Skin of body (tissue), 2 donors: Measurements from ENCODE around the gene ITGA1. TPM values are rescaled to one million over a fixed set of nuclear protein-coding genes. Genes with fewer than 3 reads are reported as not detected.
"Not testable (repeated sequence)": the region's sequence is repeated elsewhere in the genome, so short reads cannot be mapped to it uniquely, and the experiment has no call there.

Experiments used
- DNase-seq: peaks from one replicate; lab custom pipeline; 2025; lab: John Stamatoyannopoulos, UW
- total RNA-seq: library from RNA; depleted of rRNA; stranded (reverse); fragments of >200 nt; gene quantifications from one replicate; pipeline ENCODE4 v1.2.3, GENCODE V29; 2014

The ITGA1 gene
- total RNA-seq, 1 donor from 2014 or later = 23.3 TPM

DNA sequence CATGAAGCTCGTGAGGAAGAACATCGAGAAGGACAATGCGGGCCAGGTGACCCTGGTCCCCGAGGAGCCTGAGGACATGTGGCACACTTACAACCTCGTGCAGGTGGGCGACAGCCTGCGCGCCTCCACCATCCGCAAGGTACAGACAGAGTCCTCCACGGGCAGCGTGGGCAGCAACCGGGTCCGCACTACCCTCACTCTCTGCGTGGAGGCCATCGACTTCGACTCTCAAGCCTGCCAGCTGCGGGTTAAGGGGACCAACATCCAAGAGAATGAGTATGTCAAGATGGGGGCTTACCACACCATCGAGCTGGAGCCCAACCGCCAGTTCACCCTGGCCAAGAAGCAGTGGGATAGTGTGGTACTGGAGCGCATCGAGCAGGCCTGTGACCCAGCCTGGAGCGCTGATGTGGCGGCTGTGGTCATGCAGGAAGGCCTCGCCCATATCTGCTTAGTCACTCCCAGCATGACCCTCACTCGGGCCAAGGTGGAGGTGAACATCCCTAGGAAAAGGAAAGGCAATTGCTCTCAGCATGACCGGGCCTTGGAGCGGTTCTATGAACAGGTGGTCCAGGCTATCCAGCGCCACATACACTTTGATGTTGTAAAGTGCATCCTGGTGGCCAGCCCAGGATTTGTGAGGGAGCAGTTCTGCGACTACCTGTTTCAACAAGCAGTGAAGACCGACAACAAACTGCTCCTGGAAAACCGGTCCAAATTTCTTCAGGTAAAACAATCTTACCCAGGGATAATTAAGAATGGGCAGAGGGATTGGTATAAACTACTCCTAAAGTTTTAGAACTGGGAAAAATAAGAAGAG, 12.9 kb downstream of the ITGA1 start:
- DNase-seq = peak; percentile 33

DNA sequence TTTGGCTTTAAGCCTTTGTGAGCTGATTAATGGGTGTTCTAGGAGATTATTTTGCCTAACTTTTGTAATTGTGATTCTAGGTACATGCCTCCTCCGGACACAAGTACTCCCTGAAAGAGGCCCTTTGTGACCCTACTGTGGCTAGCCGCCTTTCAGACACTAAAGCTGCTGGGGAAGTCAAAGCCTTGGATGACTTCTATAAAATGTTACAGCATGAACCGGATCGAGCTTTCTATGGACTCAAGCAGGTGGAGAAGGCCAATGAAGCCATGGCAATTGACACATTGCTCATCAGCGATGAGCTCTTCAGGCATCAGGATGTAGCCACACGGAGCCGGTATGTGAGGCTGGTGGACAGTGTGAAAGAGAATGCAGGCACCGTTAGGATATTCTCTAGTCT, 13.6 kb downstream of the ITGA1 start:
- no peak for DNase-seq

DNA sequence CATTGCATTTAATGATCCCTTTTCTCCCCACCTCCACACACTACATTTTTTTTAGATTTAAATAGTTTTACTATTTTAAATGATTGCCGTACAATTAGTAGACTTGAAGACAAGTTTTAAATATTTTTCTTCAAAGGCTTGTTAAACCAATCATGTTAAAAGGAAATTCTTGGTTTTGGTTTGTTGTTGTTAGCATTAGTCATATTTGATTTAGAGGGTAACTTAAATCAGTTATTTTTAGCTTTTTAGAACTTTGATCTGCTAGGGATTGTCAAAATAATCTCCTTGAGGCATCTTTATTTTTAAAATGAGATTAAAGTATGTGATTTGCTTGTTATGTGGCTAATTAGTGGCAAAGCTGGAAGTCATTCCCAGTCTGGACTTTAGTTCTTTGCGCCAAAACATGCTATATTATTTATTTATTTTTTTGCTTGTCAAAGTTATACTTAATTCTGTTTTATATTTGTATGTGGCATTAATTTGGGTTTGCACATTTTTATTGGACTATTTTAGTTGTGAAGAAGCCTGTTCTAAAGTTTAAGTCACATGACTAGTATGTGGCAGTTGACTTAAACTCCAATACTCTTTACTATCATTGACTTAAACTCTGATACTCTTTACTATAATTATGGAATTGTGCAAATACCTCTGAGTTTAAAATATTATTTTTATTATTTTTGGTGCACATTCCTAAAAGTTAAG, 14.7 kb downstream of the ITGA1 start:
- DNase-seq = no peak

DNA sequence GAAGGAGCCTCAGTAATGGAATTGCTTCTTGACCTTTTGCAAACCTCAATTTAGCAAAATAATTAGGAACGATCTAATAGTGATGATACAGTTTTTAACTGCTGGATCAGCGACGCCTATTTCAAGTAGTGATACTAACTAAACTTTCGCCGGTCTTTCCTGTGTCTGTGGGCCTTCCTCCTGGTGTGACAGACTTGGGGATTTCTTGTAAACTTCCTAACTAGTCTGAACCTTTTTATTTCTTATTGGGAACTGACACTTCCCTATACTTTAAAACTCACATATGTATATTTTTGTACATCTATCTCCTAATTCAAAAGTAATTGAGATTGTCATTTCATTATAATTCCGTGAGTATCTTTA, 15.2 kb downstream of the ITGA1 start:
- DNase-seq = no peak

DNA sequence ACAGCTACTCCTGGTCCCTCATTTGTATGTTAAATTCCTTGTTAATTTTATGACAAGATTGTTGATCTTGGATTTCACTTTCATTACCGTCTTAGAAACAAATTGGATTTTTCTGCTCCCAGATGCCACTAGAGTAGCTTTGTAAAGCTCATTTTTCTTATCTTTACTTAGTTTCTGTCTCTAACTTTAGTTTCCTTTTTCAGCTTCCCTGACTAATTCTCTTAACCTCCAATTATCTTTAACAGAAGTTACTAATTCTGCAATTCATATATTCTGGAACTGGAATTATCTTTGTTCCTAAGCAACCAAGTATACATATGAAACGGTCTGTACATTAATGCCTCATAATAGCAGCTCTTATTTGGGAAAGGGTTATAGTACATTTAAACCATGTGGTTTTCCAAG, 16.7 kb downstream of the ITGA1 start:
- DNase-seq = no peak

DNA sequence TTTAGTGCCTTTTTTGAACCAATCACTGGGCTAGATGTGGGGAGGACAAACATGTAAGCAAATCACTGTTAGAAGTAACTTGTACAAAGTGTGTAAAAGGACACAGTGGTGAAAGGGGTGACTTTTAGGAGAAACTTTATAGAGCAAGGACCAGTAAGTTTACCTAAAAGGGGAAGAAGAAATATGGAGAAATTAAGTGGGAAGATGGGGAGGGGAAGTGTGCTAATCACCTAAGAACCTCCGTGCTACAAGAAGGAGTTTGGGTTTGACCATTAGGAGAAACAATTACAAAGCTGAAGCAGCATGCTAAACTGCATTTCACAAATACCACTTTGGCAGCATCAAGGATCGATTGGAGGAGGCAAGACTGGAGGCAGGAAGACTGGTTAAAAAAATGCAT, 17.3 kb downstream of the ITGA1 start:
- DNase-seq = no peak

DNA sequence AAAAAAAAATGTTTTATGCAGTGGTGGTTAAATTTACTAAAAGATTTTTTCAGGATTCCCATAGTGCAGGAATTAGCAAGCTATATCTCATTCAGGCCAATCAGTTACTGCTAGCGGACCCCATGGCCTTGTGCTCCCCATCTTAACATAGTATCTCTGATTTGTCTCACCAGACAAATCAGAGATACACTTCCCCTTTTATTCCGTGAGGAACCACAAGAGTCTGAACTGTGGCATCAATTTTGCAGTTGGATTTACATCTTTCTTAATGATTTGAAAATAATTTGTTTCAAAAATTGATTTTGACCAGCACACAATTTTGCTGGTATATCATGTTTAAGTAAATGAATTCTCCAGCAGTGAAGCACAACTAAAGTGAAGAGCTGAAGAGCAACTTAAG, 17.9 kb downstream of the ITGA1 start:
- no peak for DNase-seq

DNA sequence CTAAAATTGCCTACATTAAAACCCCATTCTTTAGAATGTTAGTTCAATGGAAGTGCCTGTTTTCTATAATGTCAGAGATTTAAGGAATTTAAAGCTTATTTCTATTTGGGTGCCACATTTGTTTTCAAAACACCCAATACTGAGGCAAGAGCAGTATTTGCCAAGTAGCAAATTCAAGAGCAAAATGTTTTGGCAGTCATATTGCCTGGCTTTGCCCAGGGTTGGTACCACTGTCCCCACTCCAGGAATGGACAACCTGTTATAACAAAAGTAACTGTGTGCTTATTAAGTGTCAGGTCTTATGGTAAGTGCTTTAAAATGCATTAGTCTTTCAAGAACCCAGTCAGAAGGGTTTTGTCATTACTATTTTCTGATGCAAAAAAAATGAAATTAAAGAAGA, 19.3 kb downstream of the ITGA1 start:
- no peak for DNase-seq

DNA sequence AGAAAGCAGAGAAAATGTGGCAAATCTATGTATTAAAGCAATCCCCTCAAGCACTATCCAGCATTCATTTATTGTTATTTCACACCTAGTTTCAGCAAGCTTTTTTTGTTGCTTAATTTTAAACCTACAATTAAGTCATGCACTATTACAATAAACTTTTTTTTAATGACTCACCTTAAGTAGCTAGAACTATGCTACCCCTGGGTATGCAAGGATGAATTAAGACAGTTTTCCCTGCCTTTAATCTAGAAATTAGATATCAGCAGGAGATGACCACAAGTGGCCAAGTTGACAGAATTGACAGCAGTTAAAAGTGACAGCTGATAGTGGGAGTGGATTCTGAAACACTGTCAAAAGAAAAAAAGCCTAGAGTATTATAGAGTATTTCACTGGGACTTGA, 20.0 kb downstream of the ITGA1 start:
- DNase-seq = no peak

DNA sequence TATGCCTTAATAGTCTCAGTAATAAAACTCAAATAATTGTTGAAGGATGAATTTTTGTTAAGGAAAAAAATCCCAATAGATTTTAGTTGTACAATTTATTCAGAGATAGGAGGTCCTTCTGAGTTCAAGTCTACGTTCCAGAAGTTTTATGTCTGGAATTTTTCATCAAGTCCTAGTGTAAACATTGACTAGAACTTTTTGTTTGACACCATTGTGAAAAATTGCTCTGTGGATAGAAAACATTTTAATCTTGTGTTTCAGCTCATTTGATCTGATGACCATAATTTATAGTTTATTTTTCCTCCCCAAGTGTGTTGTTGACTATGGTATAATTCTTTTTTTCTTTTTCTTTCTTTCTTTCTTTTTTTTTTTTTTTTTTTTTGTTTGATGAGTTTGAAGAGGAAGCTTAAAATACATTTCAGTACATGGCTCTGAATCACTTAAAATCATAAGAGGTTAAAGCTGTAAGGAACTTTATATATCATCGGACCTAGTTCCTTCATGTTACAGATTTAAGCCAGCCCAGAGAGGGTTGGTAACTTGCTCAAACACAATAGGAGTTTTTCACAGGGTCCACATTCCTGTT, 20.7 kb downstream of the ITGA1 start:
- no peak for DNase-seq

DNA sequence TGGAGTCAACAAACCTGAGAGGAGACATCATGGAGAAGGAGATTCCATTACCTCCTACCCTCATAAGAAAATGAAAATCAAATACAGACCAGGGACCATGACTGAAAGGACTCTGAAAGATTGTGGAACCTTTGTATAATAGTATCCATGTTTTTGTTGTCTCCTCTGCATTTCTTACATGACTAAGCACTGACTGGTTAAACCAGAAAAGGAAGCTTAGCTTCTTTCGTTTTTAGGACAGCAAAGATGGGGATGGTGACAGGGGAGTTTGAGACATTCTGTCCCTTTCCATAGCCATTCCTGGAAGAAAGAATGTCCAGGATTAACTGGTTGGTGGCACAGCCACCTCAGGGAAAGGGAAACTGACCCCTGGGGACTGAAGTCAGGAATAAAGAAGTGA, 22.2 kb downstream of the ITGA1 start:
- DNase-seq = no peak

DNA sequence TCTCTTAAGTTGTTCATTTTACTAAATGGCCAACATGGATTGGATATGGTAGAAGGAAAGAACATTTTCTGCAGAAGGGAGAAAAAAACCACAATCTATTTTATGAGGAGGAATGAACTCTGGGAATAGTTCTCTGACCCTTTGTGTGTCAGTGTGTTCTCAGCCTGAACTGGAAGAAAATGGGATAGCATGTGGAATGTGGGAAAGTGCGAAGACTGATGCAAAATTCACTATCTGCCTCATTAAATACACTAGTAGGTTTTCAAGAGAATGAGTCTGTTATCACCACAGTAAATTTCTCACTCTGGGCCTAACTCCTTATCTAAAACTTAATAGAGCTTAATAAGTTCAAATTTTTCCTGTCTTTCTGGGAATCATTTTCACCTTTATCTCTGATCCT, 22.7 kb downstream of the ITGA1 start:
- no peak for DNase-seq

DNA sequence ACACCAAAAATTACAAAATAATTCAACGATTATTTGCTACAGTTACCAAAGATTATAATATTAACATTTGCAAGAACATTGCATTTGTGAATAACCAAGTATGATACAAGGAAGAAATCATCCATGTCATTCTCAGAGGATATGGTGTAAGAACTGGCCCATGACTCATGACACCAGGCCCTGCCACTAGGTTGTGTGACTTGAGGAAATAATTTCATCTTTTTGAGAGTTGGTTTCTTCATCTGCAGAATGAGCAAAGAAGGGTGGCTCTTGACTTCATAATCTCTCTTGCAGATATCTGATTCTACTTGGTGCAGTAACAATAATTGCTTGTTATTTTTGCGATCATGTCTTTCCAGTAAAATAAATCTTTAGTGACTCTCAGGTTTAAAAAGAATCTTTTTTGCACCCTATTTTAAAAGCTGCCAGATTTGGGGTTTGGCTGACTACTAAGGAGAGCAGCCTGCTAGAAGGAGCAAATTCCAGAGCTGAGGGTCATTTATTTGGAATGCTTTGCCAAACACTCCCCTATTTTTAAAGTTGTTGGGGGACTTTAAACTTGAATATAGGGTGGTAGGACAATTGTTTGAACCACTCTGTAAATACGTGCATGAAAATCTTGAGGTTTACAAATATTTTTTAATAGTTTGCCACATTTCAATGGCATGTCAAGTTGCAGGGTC, 23.5 kb downstream of the ITGA1 start:
- DNase-seq = no peak

DNA sequence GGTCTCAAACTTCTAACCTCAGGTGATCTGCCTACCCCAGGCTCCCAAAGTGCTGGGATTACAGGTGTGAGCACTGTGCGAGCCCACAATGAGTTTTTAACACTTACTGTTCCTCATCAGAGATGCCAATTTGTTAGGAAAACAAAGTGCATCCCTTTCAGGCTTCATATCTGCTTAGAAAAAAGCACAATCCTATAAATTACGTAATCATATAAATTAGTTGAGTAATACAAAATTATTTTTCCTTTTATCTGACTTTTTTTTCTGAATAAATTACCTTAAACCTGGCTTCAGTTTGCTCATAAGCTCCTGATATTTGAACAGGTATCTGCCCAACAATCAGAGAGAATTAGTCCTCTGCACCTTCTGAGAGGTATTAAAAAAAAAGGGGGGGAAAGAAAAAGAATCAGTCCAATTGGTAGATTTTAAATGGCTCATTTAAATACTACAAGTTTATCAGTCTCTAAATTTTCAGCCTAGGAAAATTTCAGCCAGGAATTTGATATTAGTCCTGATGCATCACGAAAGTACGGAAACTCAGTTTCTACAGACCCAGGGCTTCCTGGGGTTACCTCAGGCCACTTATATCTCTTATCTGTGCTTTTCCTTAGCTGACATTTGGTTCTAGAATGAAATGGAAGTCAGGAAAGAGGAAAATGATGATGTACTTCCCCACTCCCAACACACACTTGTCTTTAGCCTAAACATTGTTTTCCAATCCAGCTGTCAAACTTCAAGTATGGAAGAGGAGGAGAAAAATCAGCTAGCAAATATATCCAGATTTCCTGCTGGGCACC, 26.8 kb downstream of the ITGA1 start:
- no peak for DNase-seq

DNA sequence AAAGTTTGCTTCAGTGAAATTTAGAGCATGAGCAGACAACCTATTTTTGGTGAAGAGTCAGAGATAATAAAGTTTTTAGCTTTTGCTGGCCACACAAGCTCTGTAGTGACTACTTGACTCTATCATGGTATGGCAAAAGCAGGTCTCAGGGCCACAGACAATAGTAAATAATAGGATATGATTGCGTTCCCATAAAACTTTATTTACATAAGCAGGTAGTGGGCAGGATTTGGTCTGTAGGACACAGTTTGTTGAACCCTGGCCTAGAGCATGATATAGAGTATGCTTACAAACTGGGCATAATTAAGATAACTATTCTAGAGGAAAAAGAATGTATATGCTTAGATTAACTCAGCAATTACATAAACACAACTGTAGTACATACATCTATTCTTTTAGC, 30.1 kb downstream of the ITGA1 start:
- no peak for DNase-seq

DNA sequence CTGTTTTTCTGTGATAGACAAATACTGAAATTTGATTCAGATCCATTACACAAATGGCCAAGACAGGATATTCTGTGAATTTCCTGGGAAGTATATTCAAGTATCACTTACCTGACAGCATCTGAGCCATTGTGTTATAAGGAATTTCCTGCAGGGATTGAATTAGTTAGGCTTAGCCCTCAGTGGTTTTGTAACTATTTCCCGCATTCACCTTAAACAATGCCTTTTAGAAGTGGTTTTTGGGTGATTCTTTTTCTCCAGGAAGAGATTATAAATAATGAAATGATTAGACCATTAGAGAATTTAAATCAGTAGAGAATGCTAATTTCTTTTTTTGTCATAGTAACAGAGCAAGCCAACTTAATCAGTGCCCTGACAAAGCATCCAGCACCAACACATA, 30.6 kb downstream of the ITGA1 start:
- no peak for DNase-seq

DNA sequence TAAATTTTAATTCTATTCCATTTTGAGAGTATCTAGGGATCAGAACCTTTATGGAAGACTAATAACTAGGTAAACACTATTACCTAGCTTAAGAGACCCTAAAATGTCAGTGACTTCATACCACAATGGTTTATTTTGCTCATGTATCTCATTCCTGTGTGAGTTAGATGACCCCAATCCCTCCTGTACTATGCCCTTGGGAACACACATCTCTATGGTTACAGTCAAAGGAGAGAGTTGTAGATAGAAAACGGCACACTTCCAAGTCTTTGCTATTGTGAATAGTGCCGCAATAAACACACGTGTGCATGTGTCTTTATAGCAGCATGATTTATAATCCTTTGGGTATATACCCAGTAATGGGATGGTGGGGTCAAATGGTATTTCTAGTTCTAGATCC, 31.1 kb downstream of the ITGA1 start:
- DNase-seq = not testable (repeated sequence)

DNA sequence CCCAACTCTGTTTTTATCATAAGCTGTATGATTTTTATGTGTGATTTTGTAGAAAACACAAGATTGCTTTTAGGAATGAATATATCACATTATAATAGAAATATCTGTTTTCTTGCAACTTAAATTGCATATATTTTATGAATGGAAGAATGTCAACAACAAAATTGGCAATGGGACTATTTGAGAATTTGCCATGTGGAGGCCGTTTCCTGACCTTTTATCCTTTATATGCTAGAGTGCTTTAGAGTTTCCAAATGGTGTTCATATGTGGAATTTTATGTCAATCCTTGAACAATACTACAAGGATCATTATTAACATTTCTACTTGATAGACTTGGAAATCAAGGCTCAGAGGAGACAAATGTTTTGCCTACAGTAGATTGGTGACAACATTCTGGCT, 34.2 kb downstream of the ITGA1 start:
- no peak for DNase-seq

DNA sequence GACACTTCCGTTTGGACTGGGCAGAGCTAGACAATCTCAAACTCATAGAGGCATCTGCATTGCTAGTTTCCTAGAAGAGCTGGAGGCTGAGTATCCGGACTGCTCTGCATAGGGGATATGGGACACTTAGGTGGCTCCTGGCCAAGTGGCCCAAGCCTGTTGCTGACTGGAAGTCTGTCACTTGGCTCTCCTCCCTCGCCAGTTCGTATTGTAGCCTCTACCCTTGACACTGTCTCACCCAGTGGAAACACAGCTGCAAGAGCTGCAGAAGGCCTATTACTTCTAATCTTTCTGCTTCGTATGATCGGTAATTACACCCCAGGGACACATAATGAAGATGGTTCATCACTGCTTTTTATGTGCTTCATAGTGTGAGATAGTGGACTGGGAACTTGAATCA, 34.7 kb downstream of the ITGA1 start:
- peak; percentile 61 for DNase-seq

DNA sequence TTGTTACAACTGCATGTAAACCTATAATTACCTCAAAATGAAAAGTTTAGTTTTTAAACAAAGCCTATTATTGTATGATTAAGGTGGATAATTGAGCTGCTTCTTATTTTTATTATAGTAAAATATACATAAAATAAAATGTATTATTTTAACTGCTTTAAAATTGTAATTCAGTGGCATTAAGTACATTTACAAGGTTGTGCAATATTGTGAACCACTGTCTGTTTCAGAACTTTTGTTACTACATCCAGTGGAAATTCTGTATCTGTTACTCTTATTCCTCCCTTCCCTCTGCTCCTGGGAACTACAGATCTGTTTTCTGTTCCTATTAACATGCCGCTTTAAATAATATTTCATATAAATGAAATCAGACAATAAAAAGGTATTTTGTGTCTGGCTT, 37.1 kb downstream of the ITGA1 start:
- DNase-seq = no peak

DNA sequence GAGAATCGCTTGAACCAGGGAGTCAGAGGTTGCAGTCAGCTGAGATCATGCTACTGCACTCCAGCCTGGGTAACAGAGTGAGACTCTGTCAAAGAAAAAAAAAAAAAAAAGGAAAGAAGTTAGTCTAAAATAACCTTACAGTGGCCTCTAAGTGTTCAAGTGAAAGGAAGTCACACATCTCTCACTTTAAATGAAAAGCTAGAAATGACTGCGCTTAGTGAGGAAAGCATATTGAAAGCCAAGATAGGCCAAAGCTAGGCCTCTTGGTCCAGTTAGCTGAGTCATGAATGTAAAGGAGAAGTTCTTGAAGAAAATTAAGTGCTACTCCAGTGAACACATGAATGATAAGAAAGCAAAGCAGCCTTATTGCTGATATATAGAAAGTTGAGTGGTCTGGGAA, 38.1 kb downstream of the ITGA1 start:
- DNase-seq = no peak
